Stimulated activated CD4-positive, alpha-beta T cell treated with anti-CD3 and anti-CD28 coated beads, Interleukin-4, amount 100 ng/mL, for 24 hours (primary cell): Measurements from ENCODE around the gene LARP4B.

Experiments
- DNase-seq: peaks from one replicate; pipeline ENCODE4 v3.0.0-alpha.2; 2020

Gene LARP4B

DNA sequence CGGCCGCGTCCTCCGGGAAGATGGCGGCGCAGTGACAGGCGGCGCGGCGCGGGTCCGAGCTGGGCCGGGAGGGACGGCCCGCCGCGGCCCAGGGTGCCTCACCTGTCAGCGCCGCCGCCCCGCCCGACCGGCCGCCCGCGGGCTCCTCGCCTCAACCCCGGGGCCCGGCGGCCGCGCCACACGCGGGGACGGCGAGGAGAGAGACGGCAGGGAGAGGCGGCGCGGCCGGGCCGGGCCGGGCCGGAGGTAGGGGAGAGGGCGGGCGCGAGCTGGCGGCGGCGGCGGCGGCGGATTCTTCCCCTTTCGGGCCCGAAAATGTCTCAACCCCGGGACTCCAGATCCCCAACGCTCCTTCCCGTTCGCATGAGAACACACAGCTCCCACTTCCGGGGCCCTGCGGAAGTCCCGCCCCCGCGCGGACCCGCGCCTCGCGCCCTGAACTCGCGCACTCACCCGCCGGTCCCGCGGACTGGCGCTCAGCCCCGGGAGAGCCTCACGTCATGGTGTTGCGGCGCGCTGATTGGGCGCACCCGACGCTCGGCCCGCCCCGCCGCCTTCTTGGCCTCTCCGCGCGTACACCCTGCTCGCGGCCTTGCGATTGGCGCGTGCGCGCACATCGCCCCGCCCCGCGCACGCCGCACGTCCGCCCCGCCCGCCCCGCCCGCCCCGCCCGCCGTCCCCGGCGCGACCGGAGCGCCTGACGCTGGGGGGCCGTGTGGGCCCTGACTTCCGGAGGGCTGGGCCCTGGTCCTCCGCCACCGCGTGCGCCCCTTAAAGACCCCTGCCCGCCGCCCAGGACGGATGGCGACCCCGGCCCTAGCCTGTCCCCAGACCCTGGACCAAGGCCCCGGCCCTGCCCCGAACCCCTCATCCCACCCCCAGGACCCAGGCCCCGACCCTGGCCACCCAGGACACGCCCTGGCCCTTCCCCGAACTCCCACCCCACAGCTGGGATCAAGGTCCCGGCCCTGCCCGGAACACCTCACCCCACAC is at the start of gene LARP4B:
Gene LARP4B, minus strand, starts transcription at position 380 of the 993 bp plus-strand sequence. CDS start 45,984 bp downstream, outside the sequence.
- peak; percentile 97 for DNase-seq

DNA sequence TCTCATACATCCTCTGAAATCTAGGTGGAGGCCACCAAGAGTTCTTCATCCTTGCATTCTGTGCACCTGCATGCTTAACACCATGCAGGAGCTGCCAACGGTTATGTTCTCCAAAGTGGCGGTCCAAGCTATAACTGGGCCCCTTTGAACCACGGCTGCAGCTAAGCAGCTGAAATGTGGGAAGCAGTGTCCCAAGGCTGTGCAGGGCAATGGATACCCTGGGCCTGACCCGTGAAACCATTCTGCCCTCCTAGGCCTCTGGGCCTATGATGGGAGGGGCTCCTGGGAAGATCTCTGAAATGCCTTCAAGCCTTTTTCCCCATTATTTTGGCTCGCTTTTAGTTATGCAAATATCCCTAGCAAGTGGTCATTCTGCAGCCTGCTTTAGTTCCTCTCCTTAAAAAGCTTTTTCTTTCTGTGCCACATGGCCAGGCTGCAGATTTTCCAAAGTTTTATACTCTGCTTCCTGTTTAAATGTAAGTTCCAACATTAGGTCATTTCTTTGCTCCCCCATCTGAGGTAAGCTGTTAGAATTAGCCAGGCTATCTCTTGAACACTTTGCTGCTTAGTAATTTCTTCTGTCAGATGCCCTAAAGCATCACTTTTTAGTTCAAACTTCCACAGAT is 49.1 kb upstream of the LARP4B start:
- DNase-seq: no peak

DNA sequence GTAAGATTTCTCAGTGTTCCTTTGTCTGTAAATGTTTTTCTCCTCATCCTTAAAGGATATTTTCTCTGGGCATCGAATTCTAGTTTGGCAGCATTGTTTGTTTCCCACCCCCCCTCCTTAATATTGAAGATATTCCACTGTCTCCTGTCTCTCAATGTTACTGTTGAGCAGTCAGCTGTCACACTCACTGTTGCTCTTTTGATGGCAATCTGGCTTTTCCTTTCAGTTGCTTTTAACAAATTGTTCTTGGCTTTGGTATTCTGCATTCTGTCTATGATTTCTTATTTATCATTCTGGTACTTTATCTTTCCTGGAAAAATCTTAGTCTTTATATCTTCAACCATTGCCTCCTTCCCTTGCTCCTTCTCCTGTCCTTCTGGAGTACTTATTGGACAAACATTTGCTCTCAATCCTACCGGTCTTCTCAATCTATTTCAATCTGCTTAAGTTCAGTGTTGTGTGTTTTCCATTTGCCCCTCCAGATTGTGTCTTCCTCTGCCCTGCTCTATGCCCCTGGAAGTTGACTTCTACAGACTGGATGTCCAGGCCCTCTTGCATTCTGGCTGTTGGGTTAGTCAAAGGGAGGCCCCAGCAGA is 47.4 kb upstream of the LARP4B start:
- no peak for DNase-seq

DNA sequence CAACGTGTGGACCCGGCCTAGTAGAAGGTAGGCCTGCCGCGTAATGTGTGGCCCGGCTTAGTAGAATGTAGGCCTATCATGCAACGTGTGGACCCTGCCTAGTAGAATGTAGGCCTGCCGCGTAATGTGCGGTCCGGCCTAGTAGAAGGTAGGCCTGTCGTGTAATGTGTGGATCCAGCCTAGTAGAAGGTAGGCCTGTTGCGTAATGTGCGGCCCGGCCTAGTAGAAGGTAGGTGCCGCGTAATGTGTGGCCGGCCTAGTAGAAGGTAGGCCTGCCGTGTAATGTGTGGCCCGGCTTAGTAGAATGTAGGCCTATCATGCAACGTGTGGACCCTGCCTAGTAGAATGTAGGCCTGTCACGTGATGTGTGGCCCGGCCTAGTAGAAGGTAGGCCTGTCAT is 44.8 kb upstream of the LARP4B start:
- DNase-seq: no peak

DNA sequence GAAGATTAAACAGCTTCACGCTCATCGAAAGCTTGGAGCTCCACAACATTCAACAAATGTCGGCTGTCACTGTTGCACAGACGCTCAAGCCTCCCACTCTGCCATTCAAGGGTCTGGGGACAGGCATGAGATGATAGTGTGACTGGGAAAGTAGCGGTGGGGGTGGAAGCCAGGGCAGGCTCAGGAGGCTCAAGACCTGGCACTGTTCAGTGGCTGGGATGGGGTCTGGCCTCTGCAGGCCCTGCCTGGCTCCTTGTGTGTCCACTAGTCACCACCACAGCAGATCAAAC is 43.2 kb upstream of the LARP4B start:
- DNase-seq: no peak

DNA sequence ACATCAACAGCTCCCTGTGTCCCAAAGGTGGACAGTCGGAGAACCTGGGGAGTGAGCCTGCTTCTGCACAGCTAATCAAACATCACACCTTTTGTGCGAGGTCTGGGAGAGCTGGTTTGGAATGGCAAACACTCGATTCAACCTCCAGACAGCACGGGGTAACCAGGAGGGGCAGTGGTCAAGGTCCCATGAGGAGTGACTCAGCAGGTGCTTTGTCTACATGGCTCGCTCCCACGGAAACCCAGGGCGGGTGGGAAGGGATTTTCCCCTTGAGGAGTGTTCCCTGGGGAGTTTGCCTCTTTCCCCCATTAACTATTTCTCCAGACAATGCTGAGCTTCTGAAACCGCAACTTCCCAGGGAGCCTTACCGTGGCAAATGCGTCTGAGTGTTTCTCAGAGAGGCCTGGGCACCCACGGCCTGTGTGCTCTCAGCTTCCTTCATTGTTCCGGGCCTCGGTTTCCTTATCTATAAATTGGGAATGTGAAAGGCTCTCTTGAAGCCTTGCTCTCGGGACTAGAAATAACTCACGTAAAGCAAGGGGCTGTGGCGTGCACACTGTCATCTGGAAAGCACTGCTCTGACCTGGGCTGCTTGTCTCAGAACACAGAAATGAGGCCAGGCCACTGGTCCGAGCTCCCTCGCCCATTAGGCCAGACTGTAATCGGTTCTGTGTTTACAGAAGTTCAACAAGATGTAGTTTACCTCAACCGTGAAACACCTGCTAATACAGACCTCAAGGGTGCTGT is 42.7 kb upstream of the LARP4B start:
- no peak for DNase-seq

DNA sequence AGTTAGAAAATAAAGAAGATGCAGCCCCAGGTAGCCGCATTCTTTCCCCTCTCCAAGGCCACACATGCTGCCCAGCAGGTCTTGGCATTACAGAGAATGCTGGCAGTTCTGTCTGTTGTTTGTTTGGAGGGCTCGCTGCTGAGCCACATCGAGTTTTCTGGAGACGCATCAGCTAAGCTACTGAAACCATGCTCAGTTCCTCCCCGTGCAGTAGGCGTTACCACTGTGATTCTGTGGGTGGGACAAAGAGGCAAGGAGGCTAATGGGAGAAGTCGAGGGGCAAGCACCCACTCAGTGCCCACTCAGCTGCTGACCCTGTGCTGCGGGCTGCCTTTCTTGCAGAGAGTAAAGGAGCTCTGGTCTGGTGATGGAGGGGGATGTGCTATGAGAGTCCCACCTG is 41.3 kb upstream of the LARP4B start:
- no peak for DNase-seq

DNA sequence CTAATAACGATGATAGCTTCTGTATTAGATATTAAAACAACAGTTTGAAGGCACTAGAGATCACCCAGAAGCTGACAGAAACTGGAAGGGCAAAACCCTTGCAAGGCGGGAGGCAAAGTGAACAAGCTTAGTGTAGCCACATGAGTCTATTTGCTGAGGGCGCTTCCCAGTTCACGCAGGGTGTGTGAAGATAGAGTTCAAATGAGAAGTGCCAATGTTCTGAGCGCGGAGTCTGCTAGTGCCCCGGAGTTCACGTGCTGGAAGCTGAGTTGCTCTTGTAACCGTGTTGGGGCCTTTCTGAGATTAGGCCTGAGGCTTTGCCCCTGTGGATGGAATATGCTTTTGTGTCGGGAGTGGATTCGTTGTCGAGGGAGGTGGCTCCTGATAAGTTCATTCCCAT is 40.1 kb upstream of the LARP4B start:
- DNase-seq: no peak

DNA sequence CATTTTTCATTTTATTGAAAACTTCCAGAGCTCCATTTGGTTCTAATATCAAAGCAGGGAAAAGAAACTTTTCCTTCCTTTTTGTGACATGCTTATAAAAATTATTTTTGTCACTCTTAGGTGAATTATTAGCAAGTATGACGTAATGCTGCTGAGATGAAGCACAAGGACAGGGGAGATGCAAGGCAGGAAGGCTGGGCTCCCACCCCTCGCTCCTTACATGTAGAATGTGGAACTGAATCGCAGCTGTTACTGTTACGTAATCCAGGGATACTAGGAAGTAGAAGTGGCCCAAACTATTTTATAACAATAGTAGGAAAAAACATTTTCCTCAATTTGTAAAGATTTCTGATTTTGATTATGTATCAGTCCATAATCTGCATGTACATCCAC is 39.6 kb upstream of the LARP4B start:
- no peak for DNase-seq

DNA sequence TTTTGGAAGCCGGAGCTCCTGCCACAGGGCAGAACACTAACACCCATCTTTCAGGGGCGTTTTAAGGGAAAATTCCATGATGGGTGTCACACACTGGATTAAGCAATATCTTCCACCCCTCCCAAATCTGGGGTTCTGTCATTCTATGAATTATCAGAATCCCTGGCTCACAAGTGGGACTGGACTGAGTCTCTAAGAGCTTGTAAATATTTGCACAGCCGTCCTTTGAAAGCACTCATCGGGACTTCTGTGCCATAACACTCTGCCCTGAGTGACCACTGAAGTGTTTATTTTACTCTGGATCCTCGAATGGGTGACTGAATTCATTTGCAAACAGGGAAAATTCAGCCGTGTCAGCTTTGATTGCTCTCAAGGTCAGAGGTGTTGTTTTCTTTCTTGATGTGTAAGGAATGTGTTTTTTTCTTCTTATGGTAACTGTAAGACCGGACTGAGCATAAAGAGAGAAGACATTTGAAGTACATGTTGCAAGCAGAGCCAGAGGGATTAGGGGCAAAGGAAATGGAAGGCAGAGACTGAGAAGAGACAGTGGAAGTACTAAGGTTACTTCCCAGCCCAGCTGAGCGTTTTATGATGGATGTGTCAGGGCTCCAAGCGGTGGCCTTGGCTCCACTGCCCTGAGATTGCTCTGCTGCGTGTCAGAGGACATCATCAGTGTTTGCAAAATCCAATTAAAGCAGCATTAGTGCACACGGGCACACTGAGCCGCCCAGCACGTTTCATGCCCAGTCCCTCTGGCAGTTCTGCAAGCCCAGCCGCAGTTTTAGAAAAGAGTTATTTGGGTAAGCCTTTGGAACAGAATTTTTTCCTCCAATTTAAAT is 39.0 kb upstream of the LARP4B start:
- no peak for DNase-seq

DNA sequence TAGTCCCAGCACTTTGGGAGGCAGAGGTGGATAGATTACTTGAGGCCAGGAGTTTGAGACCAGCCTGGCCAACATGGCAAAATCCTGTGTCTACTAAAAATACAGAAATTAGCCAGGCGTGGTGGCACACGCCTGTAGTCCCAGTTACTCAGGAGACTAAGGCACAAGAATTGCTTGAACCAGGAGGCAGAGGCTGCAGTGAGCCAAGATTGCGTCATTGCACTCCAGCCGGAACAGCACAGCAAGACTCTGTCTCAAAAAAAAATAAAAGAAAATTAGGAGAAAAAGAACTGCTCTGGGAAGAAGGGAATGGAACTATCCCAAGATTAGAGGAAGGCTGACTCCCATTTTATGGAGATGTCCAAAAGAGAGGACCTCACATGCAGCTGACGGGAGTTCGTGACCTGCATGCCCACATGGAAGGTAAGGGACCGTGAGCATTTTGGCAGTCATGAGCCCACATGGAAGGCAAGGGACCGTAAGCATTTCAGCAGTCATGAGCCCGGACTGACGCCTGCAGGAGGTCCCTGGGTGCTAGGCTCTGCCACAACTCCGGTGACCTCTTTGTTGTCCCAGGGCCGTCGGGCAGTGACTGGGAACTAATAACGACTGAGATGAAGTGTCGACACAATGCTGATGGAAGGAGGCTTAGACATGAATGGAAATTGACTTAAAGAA is 38.1 kb upstream of the LARP4B start:
- DNase-seq: no peak

DNA sequence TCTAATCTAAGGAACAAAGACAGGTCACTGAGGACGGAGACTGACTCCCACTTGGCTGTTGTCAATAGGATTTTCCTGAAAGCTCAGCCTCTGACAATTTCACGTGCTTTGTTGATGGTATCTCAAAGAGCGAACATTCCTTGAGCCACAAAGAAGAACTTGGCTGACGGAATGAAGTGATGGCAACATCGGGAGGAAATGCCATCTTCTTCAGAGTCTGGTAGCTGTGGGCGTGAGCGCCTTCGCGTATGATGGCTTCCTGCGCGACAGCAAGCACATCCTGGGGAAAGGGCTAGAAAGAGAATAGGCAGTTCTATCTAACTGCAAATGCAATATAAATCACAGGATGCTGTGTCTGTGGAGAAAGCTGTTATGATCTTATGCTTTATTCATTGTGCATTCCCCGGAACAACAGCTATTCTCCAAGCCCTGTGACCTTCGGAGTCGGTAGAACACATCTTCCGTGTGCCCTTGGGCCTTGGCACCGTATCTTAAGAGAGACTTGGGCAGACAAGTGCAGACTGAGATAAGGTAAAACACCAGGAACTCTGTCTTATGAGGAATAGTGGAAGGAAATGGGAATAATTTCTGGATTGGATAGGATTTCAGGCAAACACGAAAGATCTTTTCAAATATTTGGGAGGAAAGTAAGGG is 37.2 kb upstream of the LARP4B start:
- no peak for DNase-seq

DNA sequence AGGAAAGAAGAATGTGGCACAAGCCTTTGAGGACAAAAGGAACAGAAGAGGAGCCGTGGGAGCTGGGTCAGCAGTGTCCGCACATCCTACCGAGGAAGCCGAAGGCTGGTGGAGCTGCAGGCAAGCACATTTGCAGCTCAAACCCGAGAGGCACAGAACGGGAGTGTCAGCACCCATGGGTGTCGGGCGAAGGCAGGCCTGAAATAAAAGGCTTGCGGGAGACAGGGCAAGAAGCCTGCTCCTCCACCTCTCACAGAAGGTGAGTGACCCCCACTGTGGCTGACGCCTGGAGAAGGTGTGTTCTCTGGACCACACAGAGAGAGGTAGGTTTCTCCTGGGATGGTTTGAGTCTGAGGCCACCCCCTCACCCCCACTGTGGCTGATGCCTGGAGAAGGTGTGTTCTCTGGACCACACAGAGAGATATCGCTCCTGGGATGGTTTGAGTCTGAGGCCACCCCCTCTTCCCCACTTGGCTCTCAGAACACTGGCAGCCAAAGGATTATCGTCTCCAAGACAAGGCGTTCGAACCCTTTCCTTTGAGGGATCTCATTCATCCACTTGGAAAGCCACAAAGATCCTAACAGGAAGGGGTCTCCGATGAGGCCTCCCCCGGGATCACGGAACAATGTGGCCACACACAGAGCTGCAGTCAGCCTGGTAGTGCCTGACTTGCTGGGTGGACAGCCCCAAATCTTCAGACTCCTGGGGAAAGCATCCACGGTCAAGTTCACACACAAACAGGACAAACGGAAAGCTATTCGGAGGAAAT is 35.1 kb upstream of the LARP4B start:
- DNase-seq: no peak

DNA sequence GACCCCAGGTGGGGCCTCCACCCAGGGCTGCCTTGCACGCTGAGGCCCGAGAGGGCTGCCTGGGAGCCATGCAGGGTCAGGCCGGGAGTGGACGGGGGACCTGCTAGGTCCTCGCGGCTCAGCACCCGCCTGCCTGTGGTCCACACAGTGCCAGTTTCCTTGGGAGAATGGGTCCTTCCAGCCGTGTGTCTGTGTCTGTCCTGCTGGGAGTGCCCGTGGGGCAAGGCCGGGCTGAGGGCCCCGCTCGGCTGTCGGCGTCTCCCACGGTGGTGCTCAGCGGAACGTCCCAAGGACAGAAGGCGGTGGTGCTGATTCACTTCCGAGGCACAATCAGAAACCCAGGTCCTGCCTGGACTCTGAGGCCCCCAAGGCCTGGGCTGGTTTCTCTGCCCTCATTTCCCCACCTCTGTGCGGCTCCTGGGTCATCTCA is 33.5 kb upstream of the LARP4B start:
- DNase-seq: no peak

DNA sequence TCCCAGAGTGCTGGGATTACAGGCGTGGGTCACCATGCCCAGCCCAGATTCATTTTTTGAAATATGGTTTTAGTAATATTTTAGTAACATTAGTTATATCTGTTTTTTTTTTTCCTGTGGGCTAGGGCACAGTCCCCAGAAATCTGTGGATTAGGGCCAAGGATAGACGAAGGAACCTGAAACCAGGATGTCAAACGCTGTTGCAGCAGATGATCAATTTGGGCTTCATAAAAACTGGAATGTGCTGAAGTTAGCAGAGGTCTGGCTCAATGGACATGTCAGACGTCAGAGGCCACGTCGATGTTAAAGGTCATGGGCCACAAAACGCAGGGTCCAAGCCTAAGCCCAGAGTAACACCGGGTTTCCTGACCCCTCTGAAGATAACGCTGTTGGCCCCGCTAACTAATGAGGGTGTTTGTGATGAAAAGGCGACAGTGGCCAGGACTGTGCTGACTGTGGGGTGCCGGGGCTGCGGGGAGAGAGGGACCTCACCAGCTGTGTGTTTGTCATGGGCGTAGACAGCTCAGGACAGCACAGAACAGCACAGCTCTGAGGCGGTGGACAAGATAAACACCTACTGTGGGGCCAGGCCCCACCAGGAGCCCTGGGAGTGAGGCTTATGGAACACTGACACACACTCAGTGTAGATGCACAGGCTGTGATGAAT is 32.9 kb upstream of the LARP4B start:
- no peak for DNase-seq

DNA sequence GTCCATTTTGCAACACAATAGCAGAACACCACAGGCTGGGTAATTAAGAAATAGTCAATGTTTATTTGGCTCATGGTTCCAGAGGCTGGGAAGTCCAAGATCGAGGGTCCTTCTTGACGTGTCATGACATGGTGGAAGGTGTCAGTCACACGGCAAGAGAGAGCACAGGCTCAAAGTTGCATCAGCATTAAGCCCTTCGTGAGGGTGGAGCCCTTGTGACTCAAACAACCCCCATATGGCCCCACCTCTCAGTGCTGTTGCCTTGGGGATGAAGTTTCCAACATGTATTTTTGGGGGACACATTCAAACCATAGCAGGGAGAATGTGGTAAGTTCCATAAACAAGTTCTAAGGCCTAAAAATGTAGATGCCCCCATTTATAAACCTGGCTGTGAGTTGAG is 32.1 kb upstream of the LARP4B start:
- DNase-seq: no peak

DNA sequence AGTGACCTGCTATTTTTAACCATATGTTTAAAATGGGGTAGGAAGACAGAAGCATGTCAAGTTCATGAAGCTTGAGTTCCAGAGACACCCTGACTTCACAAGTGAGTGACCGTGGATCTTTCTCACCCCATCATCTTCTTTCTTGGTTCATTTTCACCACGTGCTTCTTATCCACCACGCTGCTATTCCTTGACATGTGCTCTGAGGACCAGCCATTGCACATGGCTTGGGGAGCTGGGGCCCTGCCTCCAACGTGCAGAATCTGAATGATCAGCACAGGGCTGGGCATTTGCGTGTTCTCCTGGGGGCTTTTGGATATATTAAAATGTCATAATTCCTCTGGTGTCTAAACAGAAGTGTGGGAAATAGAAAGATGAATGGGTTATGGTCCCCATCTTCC is 31.7 kb upstream of the LARP4B start:
- DNase-seq: no peak

DNA sequence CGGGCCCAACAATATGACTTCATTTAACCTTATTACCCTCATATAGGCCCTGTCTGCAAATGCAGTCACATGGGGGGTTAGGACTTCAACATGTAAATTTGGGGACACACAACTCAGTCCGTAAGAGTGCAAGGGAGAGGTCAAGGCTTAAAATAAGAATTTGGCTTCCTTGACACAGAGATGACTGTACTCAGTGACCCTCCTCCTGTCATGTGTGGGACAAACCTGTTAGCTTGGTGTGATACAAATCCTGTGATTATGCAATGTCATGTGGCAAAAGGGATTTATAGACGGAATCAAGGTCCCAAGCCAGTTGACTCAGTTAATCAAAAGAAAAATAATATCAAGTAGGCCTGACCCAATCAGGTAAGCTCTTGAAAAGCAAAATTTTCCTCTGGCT is 30.8 kb upstream of the LARP4B start:
- no peak for DNase-seq

DNA sequence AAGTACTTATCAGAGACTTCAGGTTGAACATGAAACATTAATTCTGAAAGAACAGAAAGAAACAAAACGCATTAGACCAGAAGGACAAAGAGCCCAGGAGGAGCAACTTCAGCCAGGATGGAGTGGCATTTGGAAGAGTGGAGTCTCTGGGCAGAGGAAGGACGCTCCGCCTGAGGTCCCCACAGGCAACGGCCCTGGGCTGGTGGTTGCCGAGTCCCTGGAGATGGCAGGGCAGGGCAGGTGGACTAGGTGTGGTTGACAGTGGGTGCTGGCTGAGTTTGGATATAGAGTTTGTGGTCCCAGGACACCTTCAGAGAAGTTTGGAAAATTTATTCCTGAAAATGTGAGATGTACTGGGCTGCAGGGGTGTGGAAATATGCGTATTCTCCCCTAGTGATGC is 27.4 kb upstream of the LARP4B start:
- no peak for DNase-seq

DNA sequence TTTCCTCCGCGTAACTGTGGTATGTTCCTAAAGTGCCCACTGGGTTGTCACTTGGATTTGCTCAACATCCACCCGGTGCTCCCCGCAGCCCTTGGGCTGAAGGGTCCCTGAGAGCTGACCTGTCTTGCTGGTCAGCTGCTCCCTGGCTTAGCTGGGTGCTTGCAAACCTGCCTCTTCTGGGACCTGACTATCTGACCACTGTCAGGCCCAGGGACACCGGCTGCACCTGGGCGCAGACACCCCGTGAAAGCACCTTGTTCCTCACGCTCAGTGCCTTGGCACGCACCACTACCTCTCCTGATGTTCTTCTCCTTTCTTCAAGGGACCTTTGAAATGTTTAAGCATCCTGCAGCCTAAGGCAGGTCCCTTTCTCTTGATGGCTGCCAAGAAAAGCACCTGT is 26.6 kb upstream of the LARP4B start:
- no peak for DNase-seq
